A549 (cell line): ENCODE data around the gene NDRG4. TPM values are rescaled to one million over a fixed set of nuclear protein-coding genes. Genes with fewer than 3 reads are reported as not detected.

Experiments
- ATAC-seq, 2 experiments: fragments of 200-7000 bp in 1 of 2; fragments of >200 bp in 1 of 2; cut with Nextera tagmentation in 1 of 2; cut with Tn5 transposase in 1 of 2; 3 replicates each; pipeline versions ENCODE4 v1.8.0 to v1.9.1; 2018 to 2020; ENCODE audit warnings: mild to moderate bottlenecking in 1 of 2, moderate library complexity in 1 of 2
- CTCF ChIA-PET: fragments of 300-600 bp; sonication (Branson Sonifier 250); formaldehyde crosslinking; extraction: SDS; loops from one replicate; lab custom pipeline; 2021; ENCODE audit warnings: antibody characterized with exemption, inconsistent platforms; lab: Yijun Ruan, JAX
- POLR2A ChIA-PET: fragments of 350-600 bp; formaldehyde crosslinking; extraction: SDS; loops from one replicate; lab custom pipeline; 2021; ENCODE audit warnings: antibody characterized with exemption, inconsistent platforms; lab: Yijun Ruan, JAX
- DNase-seq, 2 experiments: peaks; one replicate each; pipeline versions ENCODE4 v3.0.0 to v3.0.0-alpha.2; 2011 to 2016; ENCODE audit warnings: low read depth in 1 of 2, low spot score in 1 of 2
- FAIRE-seq: peaks from 2 replicates; lab custom pipeline; 2011; peaks lifted over from hg19 to GRCh38; lab: Jason Lieb, UNC
- H3K27ac ChIP-seq, 2 experiments: fragments of >200 bp; sonication (Bioruptor Twin); formaldehyde crosslinking; 3 replicates each; pipeline ENCODE4 v1.5.1; 2016 to 2017
- H3K4me1 ChIP-seq: fragments of >200 bp; sonication (Bioruptor Twin); formaldehyde crosslinking; 3 replicates; pipeline ENCODE4 v1.6.1; 2016
- H3K4me2 ChIP-seq: fragments of >200 bp; sonication (Bioruptor Twin); formaldehyde crosslinking; 3 replicates; pipeline ENCODE4 v1.6.1; 2016
- H3K4me3 ChIP-seq: fragments of >200 bp; sonication (Bioruptor Twin); formaldehyde crosslinking; 3 replicates; pipeline ENCODE4 v1.5.1; 2016
- H3K9me3 ChIP-seq: fragments of >200 bp; sonication (Bioruptor Twin); formaldehyde crosslinking; 3 replicates; pipeline ENCODE4 v1.6.1; 2016
- CHD2 ChIP-seq: fragments of 150-350 bp; IDR thresholded peaks from 2 replicates; pipeline ENCODE4 v1.6.1; 2014; ENCODE audit warnings: low read length; ENCODE audit not compliant: partially characterized antibody
- CTCF ChIP-seq: fragments of >200 bp; sonication (Bioruptor Twin); formaldehyde crosslinking; IDR thresholded peaks from 3 replicates; pipeline ENCODE4 v1.5.1; 2016
- EHF ChIP-seq: fragments of 250-450 bp; sonication (Bioruptor Pico); IDR thresholded peaks from 2 replicates; pipeline ENCODE4 v1.5.0; 2020; ENCODE audit warnings: mild to moderate bottlenecking
- ESRRA ChIP-seq: fragments of 150-350 bp; IDR thresholded peaks from 2 replicates; pipeline ENCODE4 v1.6.1; 2014; ENCODE audit warnings: mild to moderate bottlenecking, low read length, borderline replicate concordance
- HOXB13 ChIP-seq: fragments of 250-450 bp; sonication (Bioruptor Pico); IDR thresholded peaks from 2 replicates; pipeline ENCODE4 v1.5.0; 2020; ENCODE audit warnings: low read depth, mild to moderate bottlenecking, moderate library complexity
- JUNB ChIP-seq: fragments of >200 bp; sonication (Bioruptor Twin); formaldehyde crosslinking; IDR thresholded peaks from 2 replicates; pipeline ENCODE4 v1.6.1; 2016
- MAFK ChIP-seq: fragments of 450-650 bp; IDR thresholded peaks from 2 replicates; pipeline ENCODE4 v1.6.1; 2014; ENCODE audit not compliant: partially characterized antibody
- NFE2L2 ChIP-seq: fragments of 150-350 bp; conservative IDR thresholded peaks from 2 replicates; pipeline ENCODE4 v1.6.1; 2014; ENCODE audit warnings: low read length
- NPAS2 ChIP-seq: fragments of 250-450 bp; sonication (Bioruptor Pico); IDR thresholded peaks from 2 replicates; pipeline ENCODE4 v1.8.0; 2022; ENCODE audit warnings: mild to moderate bottlenecking, moderate library complexity, borderline replicate concordance
- RAD21 ChIP-seq, 2 experiments: fragments of >200 bp in 1 of 2; sonication (Bioruptor Twin) in 1 of 2; formaldehyde crosslinking in 1 of 2; IDR thresholded peaks in 1 of 2; conservative IDR thresholded peaks in 1 of 2; 2 replicates in 1 of 2; 3 replicates in 1 of 2; pipeline ENCODE4 v1.6.1; 2012 to 2018; ENCODE audit warnings: inconsistent platforms in 1 of 2
- RARB ChIP-seq: fragments of 250-450 bp; sonication (Bioruptor Pico); IDR thresholded peaks from 2 replicates; pipeline ENCODE4 v1.8.0; 2021; ENCODE audit warnings: mild to moderate bottlenecking, moderate library complexity
- RCOR1 ChIP-seq: fragments of 150-350 bp; IDR thresholded peaks from 2 replicates; pipeline ENCODE4 v1.6.1; 2014; ENCODE audit warnings: antibody characterized with exemption, low read length, low read depth
- SREBF2 ChIP-seq: fragments of 450-650 bp; IDR thresholded peaks from 2 replicates; pipeline ENCODE4 v1.6.1; 2014; ENCODE audit warnings: mild to moderate bottlenecking, moderate library complexity
- USF2 ChIP-seq: fragments of 450-650 bp; IDR thresholded peaks from 2 replicates; pipeline ENCODE4 v1.6.1; 2014; ENCODE audit warnings: antibody characterized with exemption
- ZC3H11A ChIP-seq: fragments of 450-650 bp; IDR thresholded peaks from 2 replicates; pipeline ENCODE4 v1.6.1; 2014; ENCODE audit warnings: antibody characterized with exemption, mild to moderate bottlenecking
- ZFP36 ChIP-seq: fragments of 450-650 bp; IDR thresholded peaks from 2 replicates; pipeline ENCODE4 v1.6.1; 2014; ENCODE audit warnings: borderline replicate concordance; ENCODE audit not compliant: partially characterized antibody
- ZNF302 ChIP-seq: fragments of 250-450 bp; sonication (Bioruptor Pico); IDR thresholded peaks from 2 replicates; pipeline ENCODE4 v1.9.0; 2021; ENCODE audit warnings: inconsistent platforms, mild to moderate bottlenecking, moderate library complexity
- WGBS: methylation state at CpG from one replicate; pipeline ENCODE4 v1.1.6; 2017; ENCODE audit errors: missing lambda C conversion rate; 5-methylcytosine and 5-hydroxymethylcytosine counted together
- polyA plus RNA-seq, 4 experiments: library from polyadenylated mRNA; depleted of rRNA in 3 of 4; stranded (reverse); fragments of >200 nt; fragmentation: RNase III in 1 of 4; extraction: RNeasy Plus Mini Kit Qiagen cat#74134 plus additional on column Dnase treatment in 1 of 4; gene quantifications; 2 replicates in 3 of 4; 3 replicates in 1 of 4; pipeline ENCODE4 v1.2.3, GENCODE V29; 2011 to 2017
- TF ChIP-seq, protein P1 (sequence below): fragments of 250-450 bp; sonication (Bioruptor Pico); IDR thresholded peaks from 2 replicates; pipeline ENCODE4 v1.5.0; 2020; ENCODE audit warnings: low read depth, mild to moderate bottlenecking, moderate library complexity
- TF ChIP-seq, protein P2 (sequence below): IDR thresholded peaks from 2 replicates; pipeline ENCODE4 v1.6.1; 2012
- TF ChIP-seq, protein P3 (sequence below): IDR thresholded peaks from 2 replicates; pipeline ENCODE4 v1.6.1; 2012

The NDRG4 gene
- polyA plus RNA-seq, 2 of the 4 experiments (the other 2 are of a cell fraction), result 8.1 to 21.3 TPM

- ATAC-seq (no peak), DNase-seq (no peak), FAIRE-seq (no peak)
- no peak overlapping the region for H3K4me2 ChIP-seq
- TF ChIP-seq ZFP36 (no peak), NFE2L2 (no peak), ZC3H11A (no peak), RARB (CRISPR knock-in tag) (no peak), CHD2 (no peak), ESRRA (no peak), RCOR1 (no peak), CTCF (no peak), ZNF302 (CRISPR knock-in tag) (no peak), RAD21 (conservative IDR thresholded peaks at IDR 0.05 in 1 of 2, IDR thresholded peaks at IDR 0.05 in 1 of 2) (no peak), JUNB (no peak), USF2 (no peak), EHF (CRISPR knock-in tag) (no peak)
- TF ChIP-seq, protein P1, sequence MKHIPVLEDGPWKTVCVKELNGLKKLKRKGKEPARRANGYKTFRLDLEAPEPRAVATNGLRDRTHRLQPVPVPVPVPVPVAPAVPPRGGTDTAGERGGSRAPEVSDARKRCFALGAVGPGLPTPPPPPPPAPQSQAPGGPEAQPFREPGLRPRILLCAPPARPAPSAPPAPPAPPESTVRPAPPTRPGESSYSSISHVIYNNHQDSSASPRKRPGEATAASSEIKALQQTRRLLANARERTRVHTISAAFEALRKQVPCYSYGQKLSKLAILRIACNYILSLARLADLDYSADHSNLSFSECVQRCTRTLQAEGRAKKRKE (CRISPR knock-in tag), result no peak
- peaks cover 56% of the 10 kb centered on the region for H3K4me1 ChIP-seq
- 86% methylated on average over 4 of the region's 4 CpGs for WGBS
- H3K4me3 ChIP-seq, result no peak overlapping the region
- no peaks in the 10 kb centered on the region for H3K9me3 ChIP-seq
- ChIA-PET CTCF (interaction anchor here (1.2 kb wide), 1 partner anchor 123 kb away, joined by 3 read pairs; no protein-coding TSS in a partner anchor), POLR2A (no interaction called here)
- H3K27ac ChIP-seq, result peak overlapping the region; percentile 56 to 74; a peak in 4 of 6 replicates
Observed at GRCh38 chr16:58460219-58460610, 39.7 kb upstream of the NDRG4 start.

GRCh38 chr16:58461056-58461455 is 38.9 kb upstream of the NDRG4 start:
- no peak overlapping the region for H3K4me3 ChIP-seq
- POLR2A ChIA-PET, result interaction anchor here (1.2 kb wide), 1 partner anchor 69 kb away, joined by 4 read pairs; the partner anchor contains the start of gene GINS3
- FAIRE-seq (no peak), DNase-seq (no peak), ATAC-seq (no peak)
- no peaks in the 10 kb centered on the region for H3K9me3 ChIP-seq
- peak overlapping the region; percentile 3 to 5; a peak in 2 of 6 replicates for H3K27ac ChIP-seq
- peaks cover 47% of the 10 kb centered on the region for H3K4me1 ChIP-seq
- CTCF ChIA-PET, result interaction anchor here (1.0 to 2.5 kb wide), 3 partner anchors 27 to 125 kb away, joined by 3 to 11 read pairs (median 9); no protein-coding TSS in a partner anchor
- H3K4me2 ChIP-seq, result no peak overlapping the region
- TF ChIP-seq MAFK, result peak; percentile 30
- TF ChIP-seq, protein P2, sequence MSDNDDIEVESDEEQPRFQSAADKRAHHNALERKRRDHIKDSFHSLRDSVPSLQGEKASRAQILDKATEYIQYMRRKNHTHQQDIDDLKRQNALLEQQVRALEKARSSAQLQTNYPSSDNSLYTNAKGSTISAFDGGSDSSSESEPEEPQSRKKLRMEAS, result no peak
- 67% methylated on average over 5 of the region's 5 CpGs for WGBS

- POLR2A ChIA-PET, result interaction anchor here (1.2 kb wide), 1 partner anchor 69 kb away, joined by 4 read pairs; the partner anchor contains the start of gene GINS3
- Histone ChIP-seq H3K27ac (no peak overlapping the region), H3K4me3 (no peak overlapping the region), H3K4me1 (peaks cover 41% of the 10 kb centered on the region), H3K4me2 (no peak overlapping the region), H3K9me3 (no peaks in the 10 kb centered on the region)
- WGBS, result 89% methylated on average over 7 of the region's 7 CpGs
- TF ChIP-seq SREBF2 (no peak), NPAS2 (CRISPR knock-in tag) (no peak), HOXB13 (no peak)
- TF ChIP-seq, protein P3, sequence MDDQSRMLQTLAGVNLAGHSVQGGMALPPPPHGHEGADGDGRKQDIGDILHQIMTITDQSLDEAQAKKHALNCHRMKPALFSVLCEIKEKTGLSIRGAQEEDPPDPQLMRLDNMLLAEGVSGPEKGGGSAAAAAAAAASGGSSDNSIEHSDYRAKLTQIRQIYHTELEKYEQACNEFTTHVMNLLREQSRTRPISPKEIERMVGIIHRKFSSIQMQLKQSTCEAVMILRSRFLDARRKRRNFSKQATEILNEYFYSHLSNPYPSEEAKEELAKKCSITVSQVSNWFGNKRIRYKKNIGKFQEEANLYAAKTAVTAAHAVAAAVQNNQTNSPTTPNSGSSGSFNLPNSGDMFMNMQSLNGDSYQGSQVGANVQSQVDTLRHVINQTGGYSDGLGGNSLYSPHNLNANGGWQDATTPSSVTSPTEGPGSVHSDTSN, result no peak
- CTCF ChIA-PET, result interaction anchor here (1.0 to 2.5 kb wide), 3 partner anchors 26 to 125 kb away, joined by 3 to 11 read pairs (median 9); no protein-coding TSS in a partner anchor
- ATAC-seq (no peak), DNase-seq (peak in 1 of 2 experiments; percentile 25), FAIRE-seq (no peak)
Observed at GRCh38 chr16:58461640-58462039, 38.3 kb upstream of the NDRG4 start.
